ENCODE results near the gene HDAC11.
"Not testable (repeated sequence)": the region's sequence is repeated elsewhere in the genome, so short reads cannot be mapped to it uniquely, and the experiment has no call there.

The HDAC11 gene

GRCh38 chr3:13479582-13480339, at the start of gene HDAC11:
Gene HDAC11 (plus strand): TSS chr3:13480306. CDS start chr3:13480348, 42 bp downstream.
- DNase-seq (ENCODE audit: low read depth): peak; percentile 96

GRCh38 chr3:13430411-13430875, 49.7 kb upstream of the HDAC11 start:
- DNase-seq (ENCODE audit: low read depth): not testable (repeated sequence)

- DNase-seq (ENCODE audit: low read depth): no peak
These were observed 48.0 kb upstream of the HDAC11 start for GRCh38 chr3:13432093-13432492.

- no peak for DNase-seq (ENCODE audit: low read depth)
These were observed 46.2 kb upstream of the HDAC11 start for GRCh38 chr3:13433912-13434311.

- not testable (repeated sequence) for DNase-seq (ENCODE audit: low read depth)
These were observed 43.9 kb upstream of the HDAC11 start for GRCh38 chr3:13436213-13436612.

GRCh38 chr3:13440204-13440817, 39.8 kb upstream of the HDAC11 start:
- DNase-seq (ENCODE audit: low read depth): no peak

- DNase-seq (ENCODE audit: low read depth): not testable (repeated sequence)
These were observed 37.2 kb upstream of the HDAC11 start for GRCh38 chr3:13442882-13443281.

- DNase-seq (ENCODE audit: low read depth): no peak
These were observed 28.8 kb upstream of the HDAC11 start for GRCh38 chr3:13451301-13451673.

- DNase-seq (ENCODE audit: low read depth): peak; percentile 28
These were observed 27.4 kb upstream of the HDAC11 start for GRCh38 chr3:13452490-13453335.

GRCh38 chr3:13455644-13456043, 24.5 kb upstream of the HDAC11 start:
- no peak for DNase-seq (ENCODE audit: low read depth)

GRCh38 chr3:13457593-13457992, 22.5 kb upstream of the HDAC11 start:
- DNase-seq (ENCODE audit: low read depth): no peak

- no peak for DNase-seq (ENCODE audit: low read depth)
These were observed 20.3 kb upstream of the HDAC11 start for GRCh38 chr3:13459605-13460340.

- DNase-seq (ENCODE audit: low read depth): no peak
These were observed 19.8 kb upstream of the HDAC11 start for GRCh38 chr3:13460341-13460736.

- peak; percentile 58 for DNase-seq (ENCODE audit: low read depth)
These were observed 18.7 kb upstream of the HDAC11 start for GRCh38 chr3:13461169-13462124.

GRCh38 chr3:13462125-13462629, 17.9 kb upstream of the HDAC11 start:
- DNase-seq (ENCODE audit: low read depth): no peak

- DNase-seq (ENCODE audit: low read depth): no peak
These were observed 17.3 kb upstream of the HDAC11 start for GRCh38 chr3:13462822-13463221.

GRCh38 chr3:13463618-13464400, 16.3 kb upstream of the HDAC11 start:
- no peak for DNase-seq (ENCODE audit: low read depth)

- no peak for DNase-seq (ENCODE audit: low read depth)
These were observed 14.8 kb upstream of the HDAC11 start for GRCh38 chr3:13465236-13465873.

GRCh38 chr3:13466781-13467180, 13.3 kb upstream of the HDAC11 start:
- DNase-seq (ENCODE audit: low read depth): no peak

Measured in activated gamma-delta T cell treated with anti-CD3 and anti-CD28 coated beads, Interleukin-2, amount 50 U/mL, for 16 hours (primary cell).